Small intestine (tissue), 16 donors: Measurements from ENCODE around the gene LYVE1. TPM values are rescaled to one million over a fixed set of nuclear protein-coding genes. Genes with fewer than 3 reads are reported as not detected.
A peak's percentile ranks its signal among the peaks of the same experiment; 100 is the strongest.

Experiments
- DNase-seq, 2 donors: peaks; one replicate each; pipeline versions ENCODE4 v3.0.0 to v3.0.0-alpha.2; 2013
- FAIRE-seq: peaks from 2 replicates; lab custom pipeline; 2012; peaks lifted over from hg19 to GRCh38; lab: Jason Lieb, UNC
- H3K27ac ChIP-seq, 3 donors: one replicate each; pipeline ENCODE4 v1.5.1; 2013; ENCODE audit warnings: low read length in 2 of 3, mild to moderate bottlenecking in 2 of 3, control low read depth in 1 of 3, inconsistent platforms in 1 of 3, low read depth in 1 of 3, moderate library complexity in 1 of 3
- H3K27me3 ChIP-seq, 3 donors: one replicate each; pipeline ENCODE4 v1.6.1; 2013; ENCODE audit warnings: low read length in 3 of 3, inconsistent platforms in 1 of 3; ENCODE audit not compliant: control insufficient read depth in 3 of 3, insufficient read depth in 3 of 3
- H3K36me3 ChIP-seq, 3 donors: one replicate each; pipeline ENCODE4 v1.6.1; 2013; ENCODE audit warnings: low read length in 3 of 3, inconsistent platforms in 1 of 3, low read depth in 1 of 3, mild to moderate bottlenecking in 1 of 3, moderate library complexity in 1 of 3; ENCODE audit not compliant: control insufficient read depth in 3 of 3, insufficient read depth in 2 of 3
- H3K4me1 ChIP-seq, 3 donors: one replicate each; pipeline ENCODE4 v1.6.1; 2013; ENCODE audit warnings: low read length in 2 of 3, inconsistent platforms in 1 of 3, low read depth in 1 of 3, mild to moderate bottlenecking in 1 of 3, moderate library complexity in 1 of 3; ENCODE audit not compliant: control insufficient read depth in 3 of 3, insufficient read depth in 2 of 3
- H3K4me3 ChIP-seq, 3 donors: one replicate each; pipeline ENCODE4 v1.5.1; 2013; ENCODE audit warnings: low read length in 3 of 3, control low read depth in 1 of 3, inconsistent platforms in 1 of 3, low read depth in 1 of 3, mild to moderate bottlenecking in 1 of 3, moderate library complexity in 1 of 3
- H3K9me3 ChIP-seq, 2 donors: one replicate each; pipeline ENCODE4 v1.6.1; 2013; ENCODE audit warnings: low read depth in 1 of 2, low read length in 1 of 2; ENCODE audit not compliant: control insufficient read depth in 2 of 2, insufficient read depth in 1 of 2
- WGBS, 3 donors: extraction: QIAGEN DNeasy Blood & Tissue Kit; methylation state at CpG; one replicate each; pipeline ENCODE4 v1.1.7; 2013; 5-methylcytosine and 5-hydroxymethylcytosine counted together
- long read RNA-seq, 10 donors: transcript quantifications; one replicate each; lab custom pipeline, GENCODE V29; 2026
- polyA plus RNA-seq, 4 donors: library from polyadenylated mRNA; stranded (reverse) in 3 of 4; unstranded in 1 of 4; fragments of 200-250 nt in 3 of 4; fragments of 120-200 nt in 1 of 4; gene quantifications; one replicate each; pipeline versions ENCODE4 v1.2.1 to v1.2.3, GENCODE V29; 2013
- donor health status: healthy with polysubstance abuse.
- donor health status: control.
- donor health status: control.
- donor health status: Bipolar disorder and iron deficiency.
- donor health status: healthy.

LYVE1 gene, protein sequence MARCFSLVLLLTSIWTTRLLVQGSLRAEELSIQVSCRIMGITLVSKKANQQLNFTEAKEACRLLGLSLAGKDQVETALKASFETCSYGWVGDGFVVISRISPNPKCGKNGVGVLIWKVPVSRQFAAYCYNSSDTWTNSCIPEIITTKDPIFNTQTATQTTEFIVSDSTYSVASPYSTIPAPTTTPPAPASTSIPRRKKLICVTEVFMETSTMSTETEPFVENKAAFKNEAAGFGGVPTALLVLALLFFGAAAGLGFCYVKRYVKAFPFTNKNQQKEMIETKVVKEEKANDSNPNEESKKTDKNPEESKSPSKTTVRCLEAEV
- polyA plus RNA-seq, result 100 to 1,000 TPM in 1 of 4 donors, 10 to 100 TPM in 1, 1 to 10 TPM in 2; 1.1 to 119 (median 16.4) TPM
- long read RNA-seq, donor 1, transcript LYVE1-201 (6 exons, 3,273 nt), result major isoform, 13 of 34 reads
- long read RNA-seq, donor 1, partial matches to known transcripts, result 21 of 34 reads
- long read RNA-seq, donor 1, other reads (novel, unspliced or antisense), result 0 of 34 reads
- long read RNA-seq, donor 2, partial matches to known transcripts, result 0 of 1 reads
- long read RNA-seq, donor 2, other reads (novel, unspliced or antisense), result 0 of 1 reads
- long read RNA-seq, donor 3, partial matches to known transcripts, result 0 of 4 reads
- long read RNA-seq, donor 3, other reads (novel, unspliced or antisense), result 0 of 4 reads
- long read RNA-seq, donor 4, partial matches to known transcripts, result 0 of 1 reads
- long read RNA-seq, donor 4, other reads (novel, unspliced or antisense), result 0 of 1 reads
- long read RNA-seq, donor 5, result 0 reads
- long read RNA-seq, donor 6, transcript LYVE1-201 (6 exons, 3,273 nt), result major isoform, 5 of 5 reads
- long read RNA-seq, donor 6, partial matches to known transcripts, result 0 of 5 reads
- long read RNA-seq, donor 6, other reads (novel, unspliced or antisense), result 0 of 5 reads
- long read RNA-seq, donor 7, result 0 reads
- long read RNA-seq, donor 8, partial matches to known transcripts, result 0 of 4 reads
- long read RNA-seq, donor 8, other reads (novel, unspliced or antisense), result 0 of 4 reads
- long read RNA-seq, donor 9, transcript LYVE1-201 (6 exons, 3,273 nt), result major isoform, 5 of 5 reads
- long read RNA-seq, donor 9, partial matches to known transcripts, result 0 of 5 reads
- long read RNA-seq, donor 9, other reads (novel, unspliced or antisense), result 0 of 5 reads
- long read RNA-seq, donor 10, transcript LYVE1-201 (6 exons, 3,273 nt), result major isoform, 24 of 64 reads
- long read RNA-seq, donor 10, partial matches to known transcripts, result 40 of 64 reads
- long read RNA-seq, donor 10, other reads (novel, unspliced or antisense), result 0 of 64 reads

DNA sequence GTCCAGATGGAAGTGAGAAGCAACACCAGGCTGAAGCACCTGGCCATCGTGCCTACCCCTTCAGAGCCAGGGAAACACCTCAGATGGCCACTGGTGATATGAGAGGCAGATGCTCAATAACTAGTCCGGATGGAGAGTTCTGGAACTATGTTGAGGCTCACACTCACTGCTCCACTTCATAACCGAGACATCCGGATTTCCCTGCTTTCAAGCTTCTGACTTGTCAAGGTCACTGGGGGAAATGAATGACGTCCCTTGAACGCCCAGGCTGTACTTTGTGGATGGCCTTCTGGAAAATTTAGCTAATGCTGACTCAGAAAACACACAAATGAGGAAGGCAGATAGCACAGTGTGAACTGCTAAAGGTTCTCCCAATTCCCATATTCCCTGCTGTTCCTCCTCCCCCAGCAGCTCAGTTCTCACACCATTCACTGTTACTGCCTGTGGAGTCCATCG, at the start of gene LYVE1:
Gene LYVE1, minus strand, starts transcription at position 180 of the 456 bp plus-strand sequence. Its CDS starts 133 bp downstream, at position 47.
- no peaks in the 10 kb centered on the region for H3K27me3 ChIP-seq
- peak within 1 kb of the TSS in 1 of 3 donors; percentile 60 for H3K27ac ChIP-seq
- FAIRE-seq (no peak), DNase-seq (no peak)
- no peaks in the 10 kb centered on the region for H3K9me3 ChIP-seq
- no peak within 1 kb of the TSS for H3K4me3 ChIP-seq
- no peaks in the 10 kb centered on the region for H3K36me3 ChIP-seq
- no peaks in the 10 kb centered on the region for H3K4me1 ChIP-seq
- WGBS, 3 donors, result 63 to 65% (median 65%) methylated on average over 7 of the region's 7 CpGs

DNA sequence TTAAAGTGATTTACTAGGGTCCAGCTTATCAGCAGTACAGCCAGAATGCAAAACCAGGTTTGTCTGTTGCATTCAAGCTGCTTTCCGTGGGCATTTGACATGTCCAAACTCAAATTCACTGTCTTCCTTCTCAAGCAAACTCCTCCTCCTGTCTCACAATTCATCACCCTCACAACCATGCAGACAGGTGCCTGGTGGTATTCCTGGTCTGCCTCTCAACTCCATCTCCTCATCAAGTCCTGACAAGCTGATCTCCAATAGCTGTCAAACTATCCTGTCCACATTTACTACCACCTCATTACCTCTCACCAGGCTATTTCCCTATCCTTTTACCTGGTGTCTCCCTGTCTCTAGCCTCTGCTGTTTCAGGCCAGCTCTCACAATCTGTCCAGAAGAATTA, 49.1 kb upstream of the LYVE1 start:
- peaks cover 0 to 5% (median 0%) of the 10 kb centered on the region in 3 donors for H3K36me3 ChIP-seq
- no peaks in the 10 kb centered on the region for H3K27me3 ChIP-seq
- H3K27ac ChIP-seq, result no peak overlapping the region
- FAIRE-seq (no peak), DNase-seq (no peak)
- 48 to 70% (median 57%) methylated on average over 1 of the region's 1 CpG for WGBS, 3 donors
- no peaks in the 10 kb centered on the region for H3K4me1 ChIP-seq
- H3K4me3 ChIP-seq, result no peak overlapping the region
- H3K9me3 ChIP-seq, result peaks cover 0 to 3% of the 10 kb centered on the region in 2 donors

DNA sequence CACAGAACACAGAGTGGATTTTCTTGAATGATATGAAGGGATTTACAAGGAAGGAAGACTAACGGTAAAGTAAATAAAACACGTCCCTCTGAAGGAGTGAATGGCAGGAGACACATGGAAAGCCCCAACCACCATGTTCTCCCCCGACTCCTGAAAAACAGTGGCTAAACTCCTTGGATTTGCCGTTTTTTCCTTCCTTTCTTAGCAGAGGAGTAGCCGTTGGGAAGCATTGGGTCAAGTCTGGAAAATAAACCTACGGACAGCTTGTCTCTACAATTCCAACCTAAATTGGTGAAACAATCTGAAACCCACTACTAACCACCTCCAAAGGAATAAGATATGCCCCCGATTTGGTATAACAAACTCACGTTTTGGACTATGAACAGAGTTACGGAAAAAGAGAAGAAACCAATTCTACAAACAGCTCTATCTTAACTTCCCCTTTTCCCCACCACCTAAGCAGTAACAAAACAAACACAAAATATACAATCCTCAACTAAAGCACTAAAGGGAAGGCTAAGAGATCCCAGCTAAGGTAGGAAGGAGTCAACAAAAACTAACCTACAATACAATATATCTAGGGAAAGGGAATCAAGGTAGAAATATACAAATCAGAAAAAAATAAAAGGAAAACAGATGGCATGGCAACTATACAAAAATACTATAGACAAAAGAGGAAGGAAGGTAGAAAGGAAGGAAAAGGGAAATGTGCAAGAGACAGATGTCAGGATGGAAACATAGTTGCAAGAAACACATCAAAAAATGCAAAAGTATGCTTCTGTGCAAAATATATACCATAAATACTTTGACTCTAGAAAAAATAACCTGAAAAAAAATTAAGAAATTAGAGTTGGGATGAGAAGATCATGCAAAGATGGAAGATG, 43.8 kb upstream of the LYVE1 start:
- Histone ChIP-seq H3K4me1 (peaks cover 0 to under 1% (median 0%) of the 10 kb centered on the region in 3 donors), H3K27ac (no peak overlapping the region), H3K36me3 (peaks cover 0 to 6% (median 0%) of the 10 kb centered on the region in 3 donors), H3K4me3 (no peak overlapping the region), H3K9me3 (peaks cover 0 to 3% of the 10 kb centered on the region in 2 donors), H3K27me3 (no peaks in the 10 kb centered on the region)
- FAIRE-seq, result no peak
- 71 to 80% (median 76%) methylated on average over 9 of the region's 9 CpGs for WGBS, 3 donors
- DNase-seq, result no peak

DNA sequence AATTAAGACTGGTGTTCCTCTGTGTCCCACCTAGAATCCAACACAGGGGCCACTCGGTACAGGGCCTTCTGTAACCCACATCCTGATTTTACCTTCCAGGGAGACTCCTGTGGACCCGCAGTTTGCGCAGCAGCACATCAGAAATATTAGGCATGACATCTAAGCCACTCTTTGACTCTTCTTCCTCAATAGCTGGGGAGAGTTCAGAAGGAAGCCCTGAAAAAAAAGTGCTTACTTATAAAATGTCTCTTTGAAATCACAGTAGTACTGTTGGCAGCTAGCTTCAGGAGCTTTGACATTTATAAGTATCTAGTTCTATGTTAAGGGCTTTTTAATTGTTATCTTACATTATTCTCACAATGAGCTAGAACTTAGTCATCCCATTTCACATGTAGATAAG, 41.2 kb upstream of the LYVE1 start:
- Histone ChIP-seq H3K27me3 (no peaks in the 10 kb centered on the region), H3K4me1 (peaks cover 0 to 13% (median 0%) of the 10 kb centered on the region in 3 donors), H3K4me3 (no peak overlapping the region), H3K27ac (no peak overlapping the region), H3K9me3 (peaks cover 0 to 3% of the 10 kb centered on the region in 2 donors), H3K36me3 (peaks cover 0 to 7% (median 0%) of the 10 kb centered on the region in 3 donors)
- FAIRE-seq, result no peak
- 88 to 93% (median 92%) methylated on average over 3 of the region's 3 CpGs for WGBS, 3 donors
- no peak for DNase-seq

DNA sequence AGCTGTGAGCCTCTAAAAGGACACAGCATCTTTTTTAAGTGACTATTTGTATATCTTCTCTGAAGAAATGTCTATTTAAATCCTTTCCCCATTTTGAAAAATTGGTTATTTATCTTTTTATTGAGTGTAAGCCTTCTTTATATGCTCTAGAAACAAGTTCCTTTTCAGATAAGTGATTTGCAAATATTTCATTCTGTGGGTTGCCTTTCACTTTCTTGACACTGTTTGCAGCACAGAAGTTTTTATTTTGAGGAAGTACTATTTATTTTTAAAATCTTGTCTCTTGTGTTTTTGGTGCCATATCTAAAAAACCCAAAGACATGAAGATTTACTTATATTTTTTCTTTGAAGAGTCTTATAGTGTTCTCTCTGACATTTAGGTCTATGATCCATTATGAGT, 40.1 kb upstream of the LYVE1 start:
- Histone ChIP-seq H3K27ac (no peak overlapping the region), H3K9me3 (no peaks in the 10 kb centered on the region), H3K4me1 (peaks cover 0 to 18% (median 0%) of the 10 kb centered on the region in 3 donors), H3K36me3 (peaks cover 0 to 5% (median 0%) of the 10 kb centered on the region in 3 donors), H3K27me3 (no peaks in the 10 kb centered on the region), H3K4me3 (no peak overlapping the region)
- FAIRE-seq (no peak), DNase-seq (no peak)

DNA sequence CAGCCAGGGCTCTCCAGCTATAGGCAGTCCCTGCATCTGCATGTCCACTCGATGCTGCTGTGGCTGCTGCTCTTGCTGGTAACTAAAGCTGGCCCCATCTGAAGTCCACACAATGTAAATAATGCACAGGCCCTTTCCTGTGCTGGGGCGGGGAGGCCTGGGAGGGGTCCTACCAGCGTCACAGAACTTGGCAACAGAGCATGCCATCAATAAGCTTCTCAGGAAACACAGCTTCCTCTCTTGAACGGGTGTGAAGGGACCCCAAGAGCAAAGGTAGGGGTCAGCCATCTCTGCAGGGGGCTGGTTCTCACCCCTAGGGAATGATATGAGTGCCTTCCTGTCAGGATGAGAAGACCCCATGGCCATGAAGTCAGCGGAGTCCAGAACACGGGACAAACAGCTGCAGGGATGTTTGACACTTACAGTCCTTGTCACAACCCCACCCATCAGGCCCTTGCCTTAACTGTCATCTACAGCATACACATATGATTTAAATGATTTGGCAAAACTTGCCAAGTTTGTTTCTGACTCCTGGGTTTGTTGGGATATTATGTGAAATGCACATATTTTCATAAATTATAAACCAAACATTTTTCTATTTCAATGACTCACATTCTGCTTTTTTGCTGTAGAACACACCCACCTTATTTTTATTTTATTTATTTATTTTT, 39.1 kb upstream of the LYVE1 start:
- Histone ChIP-seq H3K27me3 (no peaks in the 10 kb centered on the region), H3K27ac (peak overlapping the region in 2 of 3 donors; percentile 9 to 58), H3K36me3 (peaks cover 0 to 8% (median 0%) of the 10 kb centered on the region in 3 donors), H3K4me3 (no peak overlapping the region), H3K9me3 (no peaks in the 10 kb centered on the region), H3K4me1 (peaks cover 0 to 18% (median 0%) of the 10 kb centered on the region in 3 donors)
- DNase-seq (peak in 1 of 2 donors; percentile 17), FAIRE-seq (no peak)
- 43 to 54% (median 52%) methylated on average over 6 of the region's 6 CpGs for WGBS, 3 donors
